Measurements from ENCODE around the gene CCDC24.

Gene CCDC24

GRCh38 chr1:43991476-43992231, at the start of gene CCDC24:
Gene CCDC24 (plus strand): TSS chr1:43991599. CDS start chr1:43991879, 280 bp downstream.
- peak; percentile 70 for DNase-seq (ENCODE audit: low spot score)

- DNase-seq (ENCODE audit: low spot score): no peak
Measured at GRCh38 chr1:43942411-43942810, 49.0 kb upstream of the CCDC24 start.

- DNase-seq (ENCODE audit: low spot score): no peak
Measured at GRCh38 chr1:43944860-43945259, 46.5 kb upstream of the CCDC24 start.

GRCh38 chr1:43945674-43946235, 45.6 kb upstream of the CCDC24 start:
- no peak for DNase-seq (ENCODE audit: low spot score)

GRCh38 chr1:43946236-43947060, 45.0 kb upstream of the CCDC24 start, which contains the start of gene IPO13:
Gene IPO13 (plus strand): TSS chr1:43946950. CDS start chr1:43947601, 651 bp downstream.
- DNase-seq (ENCODE audit: low spot score): peak; percentile 96

GRCh38 chr1:43947061-43947873, 44.1 kb upstream of the CCDC24 start:
- peak; percentile 7 for DNase-seq (ENCODE audit: low spot score)

- no peak for DNase-seq (ENCODE audit: low spot score)
Measured at GRCh38 chr1:43947874-43948437, 43.4 kb upstream of the CCDC24 start.

- DNase-seq (ENCODE audit: low spot score): no peak
Measured at GRCh38 chr1:43949678-43950077, 41.7 kb upstream of the CCDC24 start.

GRCh38 chr1:43951021-43951985, 40.1 kb upstream of the CCDC24 start:
- no peak for DNase-seq (ENCODE audit: low spot score)

GRCh38 chr1:43952731-43953346, 38.6 kb upstream of the CCDC24 start:
- DNase-seq (ENCODE audit: low spot score): no peak

GRCh38 chr1:43953361-43953760, 38.0 kb upstream of the CCDC24 start:
- no peak for DNase-seq (ENCODE audit: low spot score)

GRCh38 chr1:43954036-43954435, 37.4 kb upstream of the CCDC24 start:
- no peak for DNase-seq (ENCODE audit: low spot score)

- DNase-seq (ENCODE audit: low spot score): no peak
Measured at GRCh38 chr1:43956234-43956633, 35.2 kb upstream of the CCDC24 start.

- no peak for DNase-seq (ENCODE audit: low spot score)
Measured at GRCh38 chr1:43957407-43958040, 33.9 kb upstream of the CCDC24 start.

- no peak for DNase-seq (ENCODE audit: low spot score)
Measured at GRCh38 chr1:43958351-43959255, 32.8 kb upstream of the CCDC24 start.

GRCh38 chr1:43960798-43961197, 30.6 kb upstream of the CCDC24 start:
- no peak for DNase-seq (ENCODE audit: low spot score)

- DNase-seq (ENCODE audit: low spot score): no peak
Measured at GRCh38 chr1:43961692-43962091, 29.7 kb upstream of the CCDC24 start.

GRCh38 chr1:43962324-43962723, 29.1 kb upstream of the CCDC24 start:
- no peak for DNase-seq (ENCODE audit: low spot score)
